Neural progenitor cell (in vitro differentiated cells): ENCODE results near the gene SHROOM2. TPM values are rescaled to one million over a fixed set of nuclear protein-coding genes. Genes with fewer than 3 reads are reported as not detected.

Experiments used
- DNase-seq: peaks from one replicate; pipeline ENCODE4 v3.0.0-alpha.2; 2016; ENCODE audit warnings: low spot score
- H2AFZ ChIP-seq: fragments of 200-600 bp; sonication (generic); replicated peaks from 2 replicates; pipeline ENCODE4 v1.6.1; 2016; ENCODE audit warnings: antibody characterized with exemption
- H3F3A ChIP-seq: fragments of 200-600 bp; sonication (generic); 2 replicates; pipeline ENCODE4 v1.6.1; 2016; ENCODE audit warnings: antibody characterized with exemption, low read depth
- H3K27ac ChIP-seq: fragments of 200-600 bp; sonication (generic); 2 replicates; pipeline ENCODE4 v1.5.1; 2016; ENCODE audit warnings: mild to moderate bottlenecking
- H3K27me3 ChIP-seq: fragments of 200-600 bp; sonication (generic); 2 replicates; pipeline ENCODE4 v1.6.1; 2016; ENCODE audit warnings: mild to moderate bottlenecking, moderate library complexity
- H3K36me3 ChIP-seq: fragments of 200-600 bp; sonication (generic); 2 replicates; pipeline ENCODE4 v1.5.1; 2016
- H3K4me1 ChIP-seq: fragments of 200-600 bp; sonication (generic); 2 replicates; pipeline ENCODE4 v1.6.1; 2016; ENCODE audit warnings: mixed run types
- H3K4me2 ChIP-seq: fragments of 200-600 bp; sonication (generic); 2 replicates; pipeline ENCODE4 v1.6.1; 2016
- H3K4me3 ChIP-seq: fragments of 200-600 bp; sonication (generic); 2 replicates; pipeline ENCODE4 v1.5.1; 2016
- H3K79me2 ChIP-seq: fragments of 200-600 bp; sonication (generic); 2 replicates; pipeline ENCODE4 v1.6.1; 2016; ENCODE audit warnings: low read depth
- H3K9ac ChIP-seq: fragments of 200-600 bp; sonication (generic); 2 replicates; pipeline ENCODE4 v1.6.1; 2016
- H3K9me3 ChIP-seq: fragments of 200-600 bp; sonication (generic); 2 replicates; pipeline ENCODE4 v1.5.1; 2016; ENCODE audit warnings: low read depth
- H4K20me1 ChIP-seq: fragments of 200-600 bp; sonication (generic); 2 replicates; pipeline ENCODE4 v1.6.1; 2016; ENCODE audit warnings: low read depth
- H3K27ac Mint-ChIP-seq: 3 replicates; pipeline ENCODE4 v1.8.0; 2021; ENCODE audit warnings: mixed read lengths
- H3K27me3 Mint-ChIP-seq: 2 replicates; pipeline ENCODE4 v1.8.0; 2022; ENCODE audit warnings: low read depth, mild to moderate bottlenecking, inconsistent platforms, moderate library complexity, mixed read lengths; ENCODE audit not compliant: insufficient read depth
- H3K36me3 Mint-ChIP-seq: 3 replicates; pipeline ENCODE4 v1.8.0; 2021; ENCODE audit warnings: mixed read lengths
- H3K4me1 Mint-ChIP-seq: 3 replicates; pipeline ENCODE4 v1.8.0; 2021; ENCODE audit warnings: mixed read lengths
- H3K4me3 Mint-ChIP-seq: 3 replicates; pipeline ENCODE4 v1.8.0; 2021; ENCODE audit warnings: mild to moderate bottlenecking, moderate library complexity, mixed read lengths
- H3K9me3 Mint-ChIP-seq: 3 replicates; pipeline ENCODE4 v1.8.0; 2020; ENCODE audit warnings: mixed read lengths
- EZH2 ChIP-seq: fragments of 200-600 bp; sonication (generic); IDR thresholded peaks from 2 replicates; pipeline ENCODE4 v1.6.1; 2017; ENCODE audit warnings: antibody characterized with exemption, mild to moderate bottlenecking, moderate library complexity
- EZH2phosphoT487 ChIP-seq: fragments of 200-600 bp; sonication (generic); IDR thresholded peaks from 2 replicates; pipeline ENCODE4 v1.6.1; 2017; ENCODE audit warnings: antibody characterized with exemption
- total RNA-seq: library from RNA; depleted of rRNA; stranded (reverse); fragments of >200 nt; gene quantifications from 2 replicates; pipeline ENCODE4 v1.2.3, GENCODE V29; 2015; ENCODE audit warnings: low replicate concordance
- TF ChIP-seq, protein P1 (sequence below): fragments of 200-600 bp; sonication (generic); IDR thresholded peaks from 2 replicates; pipeline ENCODE4 v1.5.1; 2017; ENCODE audit warnings: antibody characterized with exemption, mild to moderate bottlenecking

The SHROOM2 gene
- total RNA-seq, 1 donor from 2014 or later: 9.1 TPM

DNA sequence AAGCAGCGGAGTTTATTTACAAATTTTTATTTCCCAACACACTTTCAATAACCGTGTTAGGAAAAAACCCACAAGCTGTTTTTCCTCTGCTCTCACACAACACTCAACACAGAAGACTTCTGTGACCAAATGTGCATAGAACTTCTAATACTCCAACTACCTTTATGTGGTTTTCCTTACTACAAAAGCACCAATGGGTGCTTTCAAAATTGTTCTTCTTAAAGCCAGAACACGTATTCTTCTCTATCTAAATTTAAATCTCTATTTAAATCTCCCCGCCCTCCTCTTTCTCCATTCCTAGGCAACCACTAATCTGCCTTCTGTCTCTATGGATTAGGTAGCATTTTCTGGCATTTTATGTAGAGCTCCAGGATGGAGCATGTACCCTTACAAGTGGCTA is 90.0 kb downstream of the SHROOM2 start:
- no peak overlapping the region for H3K27ac ChIP-seq
- H3K4me1 Mint-ChIP-seq: peaks cover 42% of the 10 kb centered on the region
- H3K4me3 Mint-ChIP-seq: peak overlapping the region; percentile 37
- peaks cover 25% of the 10 kb centered on the region for H3K9me3 Mint-ChIP-seq
- peaks cover under 1% of the 10 kb centered on the region for H4K20me1 ChIP-seq
- H3K9me3 ChIP-seq: peaks cover 4% of the 10 kb centered on the region
- peak overlapping the region; percentile 18 for H3K4me2 ChIP-seq
- no peak for DNase-seq
- peak overlapping the region; percentile 5 for H3K27ac Mint-ChIP-seq
- peaks cover 20% of the 10 kb centered on the region for H3K36me3 Mint-ChIP-seq
- H3K36me3 ChIP-seq: no peaks in the 10 kb centered on the region
- no peak for TF ChIP-seq EZH2
- no peak for TF ChIP-seq EZH2phosphoT487
- TF ChIP-seq, protein P1, sequence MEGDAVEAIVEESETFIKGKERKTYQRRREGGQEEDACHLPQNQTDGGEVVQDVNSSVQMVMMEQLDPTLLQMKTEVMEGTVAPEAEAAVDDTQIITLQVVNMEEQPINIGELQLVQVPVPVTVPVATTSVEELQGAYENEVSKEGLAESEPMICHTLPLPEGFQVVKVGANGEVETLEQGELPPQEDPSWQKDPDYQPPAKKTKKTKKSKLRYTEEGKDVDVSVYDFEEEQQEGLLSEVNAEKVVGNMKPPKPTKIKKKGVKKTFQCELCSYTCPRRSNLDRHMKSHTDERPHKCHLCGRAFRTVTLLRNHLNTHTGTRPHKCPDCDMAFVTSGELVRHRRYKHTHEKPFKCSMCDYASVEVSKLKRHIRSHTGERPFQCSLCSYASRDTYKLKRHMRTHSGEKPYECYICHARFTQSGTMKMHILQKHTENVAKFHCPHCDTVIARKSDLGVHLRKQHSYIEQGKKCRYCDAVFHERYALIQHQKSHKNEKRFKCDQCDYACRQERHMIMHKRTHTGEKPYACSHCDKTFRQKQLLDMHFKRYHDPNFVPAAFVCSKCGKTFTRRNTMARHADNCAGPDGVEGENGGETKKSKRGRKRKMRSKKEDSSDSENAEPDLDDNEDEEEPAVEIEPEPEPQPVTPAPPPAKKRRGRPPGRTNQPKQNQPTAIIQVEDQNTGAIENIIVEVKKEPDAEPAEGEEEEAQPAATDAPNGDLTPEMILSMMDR: no peak
- H3K4me3 ChIP-seq: no peak overlapping the region
- peaks cover 29% of the 10 kb centered on the region for H3K4me1 ChIP-seq
- H3K27me3 Mint-ChIP-seq: no peaks in the 10 kb centered on the region
- no peak overlapping the region for H3K9ac ChIP-seq
- H3K27me3 ChIP-seq: no peaks in the 10 kb centered on the region
- no peak overlapping the region for H2AFZ ChIP-seq
- H3K79me2 ChIP-seq: peaks cover 14% of the 10 kb centered on the region
- peaks cover 8% of the 10 kb centered on the region for H3F3A ChIP-seq

- Mint-ChIP-seq H3K4me1 (peaks cover 47% of the 10 kb centered on the region), H3K36me3 (peaks cover 16% of the 10 kb centered on the region), H3K27ac (peak overlapping the region; percentile 85), H3K4me3 (no peak overlapping the region), H3K9me3 (peaks cover 17% of the 10 kb centered on the region), H3K27me3 (peaks cover 2% of the 10 kb centered on the region)
- Histone ChIP-seq H2AFZ (no peak overlapping the region), H3K36me3 (no peaks in the 10 kb centered on the region), H3F3A (peaks cover 8% of the 10 kb centered on the region), H4K20me1 (no peaks in the 10 kb centered on the region), H3K4me1 (peaks cover 29% of the 10 kb centered on the region), H3K79me2 (peaks cover 14% of the 10 kb centered on the region), H3K9ac (no peak overlapping the region), H3K27me3 (no peaks in the 10 kb centered on the region), H3K27ac (peak overlapping the region; percentile 68), H3K4me2 (peak overlapping the region; percentile 49), H3K9me3 (peaks cover 4% of the 10 kb centered on the region), H3K4me3 (no peak overlapping the region)
- no peak for TF ChIP-seq EZH2
- TF ChIP-seq EZH2phosphoT487: no peak
- TF ChIP-seq, protein P1: no peak
- peak; percentile 68 for DNase-seq
These were observed 92.1 kb downstream of the SHROOM2 start for GRCh38 chrX:9878146-9878820.

DNA sequence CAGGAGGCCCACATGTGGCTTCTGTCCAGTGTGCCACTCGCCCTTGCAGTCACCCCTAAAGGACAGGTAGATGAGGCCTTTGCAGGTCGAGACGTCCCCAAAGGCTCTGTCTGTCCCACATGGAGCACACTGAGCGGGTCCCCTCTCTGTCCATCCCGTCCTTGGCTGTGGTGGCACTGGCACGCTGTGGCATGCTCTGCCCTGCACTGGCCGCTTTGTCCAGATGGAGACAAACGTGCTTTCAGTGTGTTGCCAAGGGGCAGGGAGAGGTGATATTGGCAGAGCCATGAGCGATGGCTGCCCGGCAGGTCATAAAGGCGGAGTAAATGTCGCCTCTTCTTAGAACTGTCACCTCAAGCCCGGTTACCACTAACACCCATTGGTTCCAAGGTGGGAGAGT is 94.0 kb downstream of the SHROOM2 start:
- no peaks in the 10 kb centered on the region for H3K27me3 ChIP-seq
- H3K9ac ChIP-seq: no peak overlapping the region
- H3K27me3 Mint-ChIP-seq: peaks cover 2% of the 10 kb centered on the region
- peaks cover 6% of the 10 kb centered on the region for H3K36me3 Mint-ChIP-seq
- peaks cover 8% of the 10 kb centered on the region for H3F3A ChIP-seq
- peaks cover 46% of the 10 kb centered on the region for H3K4me1 Mint-ChIP-seq
- H3K9me3 Mint-ChIP-seq: peaks cover 5% of the 10 kb centered on the region
- H3K4me2 ChIP-seq: no peak overlapping the region
- no peaks in the 10 kb centered on the region for H3K36me3 ChIP-seq
- no peak overlapping the region for H3K4me3 ChIP-seq
- no peaks in the 10 kb centered on the region for H4K20me1 ChIP-seq
- H3K27ac ChIP-seq: no peak overlapping the region
- no peaks in the 10 kb centered on the region for H3K9me3 ChIP-seq
- no peak overlapping the region for H3K4me3 Mint-ChIP-seq
- TF ChIP-seq EZH2 (no peak), EZH2phosphoT487 (no peak)
- TF ChIP-seq, protein P1: no peak
- peaks cover 10% of the 10 kb centered on the region for H3K79me2 ChIP-seq
- H3K27ac Mint-ChIP-seq: no peak overlapping the region
- no peak for DNase-seq
- peaks cover 28% of the 10 kb centered on the region for H3K4me1 ChIP-seq
- H2AFZ ChIP-seq: no peak overlapping the region
